ENCODE measurements around the gene SHC4. TPM values are rescaled to one million over a fixed set of nuclear protein-coding genes. Genes with fewer than 3 reads are reported as not detected.

The SHC4 gene
- polyA plus RNA-seq, 1 of the 3 experiments (the other 2 are of a cell fraction), result 1.6 TPM

- 89% methylated on average over 3 of the region's 3 CpGs for WGBS (ENCODE audit: low lambda C conversion rate)
- ChIA-PET POLR2A (no interaction called here), CTCF (interaction anchor here (1.2 to 4.1 kb wide), 4 partner anchors 14 to 518 kb away, joined by 3 to 15 read pairs (median 8); no protein-coding TSS in a partner anchor)
- Histone ChIP-seq H3K9ac (no peak overlapping the region), H4K20me1 (ENCODE audit: insufficient read depth) (peaks cover 17% of the 10 kb centered on the region), H3K9me3 (no peaks in the 10 kb centered on the region), H3K36me3 (replicated peaks in 1 of 2; ENCODE audit: control insufficient read depth in 1 of 2, insufficient read depth in 2 of 2, low read length in 1 of 2) (peaks cover 4 to 13% of the 10 kb centered on the region in 2 experiments), H3K9me2 (no peaks in the 10 kb centered on the region), H3F3A (replicated peaks; ENCODE audit: insufficient read depth) (peaks cover 7% of the 10 kb centered on the region), H3K4me1 (ENCODE audit: control insufficient read depth in 1 of 2, insufficient read depth in 2 of 2, low read depth in 1 of 2, low read length in 1 of 2) (peaks cover 0 to 12% of the 10 kb centered on the region in 2 experiments; a peak in 2 of 4 replicates), H3K4me3 (ENCODE audit: low read depth in 2 of 2, low read length in 1 of 2) (no peak overlapping the region), H2AFZ (ENCODE audit: low read depth) (no peak overlapping the region), H3K4me2 (no peak overlapping the region), H3K27me3 (ENCODE audit: insufficient read depth) (no peaks in the 10 kb centered on the region), H3K79me2 (ENCODE audit: insufficient read depth) (peaks cover 31% of the 10 kb centered on the region), H3K27ac (ENCODE audit: low read depth in 2 of 2, low read length in 1 of 2) (no peak overlapping the region)
- TF ChIP-seq NRF1 (IDR thresholded peaks at IDR 0.05; ENCODE audit: low read depth, low read length) (no peak), EZH2phosphoT487 (IDR thresholded peaks at IDR 0.05; ENCODE audit: borderline replicate concordance, low read depth) (no peak), MXI1 (IDR thresholded peaks at IDR 0.05; ENCODE audit: low read depth, low read length) (no peak), CHD2 (IDR thresholded peaks at IDR 0.05; ENCODE audit: low read length, partially characterized antibody) (no peak), RXRA (IDR thresholded peaks at IDR 0.05; ENCODE audit: borderline replicate concordance, low read depth) (no peak), SMC3 (IDR thresholded peaks at IDR 0.05; ENCODE audit: low read depth, low read length) (no peak), NFIC (IDR thresholded peaks at IDR 0.05; ENCODE audit: borderline replicate concordance) (no peak), USF1 (IDR thresholded peaks at IDR 0.05; ENCODE audit: borderline replicate concordance, low read depth) (no peak)
- no peak for DNase-seq
Observed at GRCh38 chr15:48876057-48876456, 87.7 kb downstream of the SHC4 start.

- H3K27ac ChIP-seq (ENCODE audit: low read depth in 2 of 2, low read length in 1 of 2), result no peak overlapping the region
- H3K4me3 ChIP-seq (ENCODE audit: low read depth in 2 of 2, low read length in 1 of 2), result no peak overlapping the region
- no peak overlapping the region for H3K9ac ChIP-seq
- ChIA-PET CTCF (interaction anchor here (1.2 to 4.1 kb wide), 5 partner anchors 14 to 518 kb away, joined by 3 to 15 read pairs (median 6); no protein-coding TSS in a partner anchor), POLR2A (no interaction called here)
- H3K36me3 ChIP-seq (replicated peaks in 1 of 2; ENCODE audit: control insufficient read depth in 1 of 2, insufficient read depth in 2 of 2, low read length in 1 of 2), result peaks cover 4 to 13% of the 10 kb centered on the region in 2 experiments
- no peak overlapping the region for H2AFZ ChIP-seq (ENCODE audit: low read depth)
- peaks cover 24% of the 10 kb centered on the region for H3K79me2 ChIP-seq (ENCODE audit: insufficient read depth)
- peaks cover 0 to 12% of the 10 kb centered on the region in 2 experiments; a peak in 2 of 4 replicates for H3K4me1 ChIP-seq (ENCODE audit: control insufficient read depth in 1 of 2, insufficient read depth in 2 of 2, low read depth in 1 of 2, low read length in 1 of 2)
- H3K4me2 ChIP-seq, result no peak overlapping the region
- TF ChIP-seq TAF1 (IDR thresholded peaks at IDR 0.05; ENCODE audit: borderline replicate concordance, low read depth, low read length) (no peak), REST (IDR thresholded peaks at IDR 0.05; ENCODE audit: low read depth, low read length) (no peak), TEAD4 (IDR thresholded peaks at IDR 0.05; ENCODE audit: borderline replicate concordance, insufficient read depth) (no peak), NFIC (IDR thresholded peaks at IDR 0.05; ENCODE audit: borderline replicate concordance) (no peak), MXI1 (IDR thresholded peaks at IDR 0.05; ENCODE audit: low read depth, low read length) (no peak)
- H3K27me3 ChIP-seq (ENCODE audit: insufficient read depth), result no peaks in the 10 kb centered on the region
- H3F3A ChIP-seq (replicated peaks; ENCODE audit: insufficient read depth), result peaks cover 7% of the 10 kb centered on the region
- DNase-seq, result no peak
- 73% methylated on average over 2 of the region's 2 CpGs for WGBS (ENCODE audit: low lambda C conversion rate)
- peaks cover 17% of the 10 kb centered on the region for H4K20me1 ChIP-seq (ENCODE audit: insufficient read depth)
- H3K9me3 ChIP-seq, result no peaks in the 10 kb centered on the region
- H3K9me2 ChIP-seq, result no peaks in the 10 kb centered on the region
Observed at GRCh38 chr15:48875241-48875960, 88.3 kb downstream of the SHC4 start.
